K562 (cell line): Measurements from ENCODE around the gene SUPT5H. TPM values are rescaled to one million over a fixed set of nuclear protein-coding genes. Genes with fewer than 3 reads are reported as not detected.

Source experiments
- ATAC-seq: fragments of 200-7000 bp; cut with Tn5 transposase; 3 replicates; pipeline ENCODE4 v1.9.1; 2020; ENCODE audit warnings: moderate library complexity
- BruUV-seq: library from RNA; stranded (reverse); fragments of 400-500 nt; replicated peaks from 2 replicates; lab custom pipeline; 2021; lab: Mats Ljungman, UMichigan
- CTCF ChIA-PET: fragments of 300-600 bp; formaldehyde crosslinking; extraction: SDS; loops from one replicate; lab custom pipeline; 2021; ENCODE audit warnings: low intra/inter-chr PET ratio; lab: Yijun Ruan, JAX
- POLR2A ChIA-PET: fragments of 300-600, 350-650 bp; sonication (Branson Sonifier 250); formaldehyde crosslinking; extraction: SDS; loops from one replicate; lab custom pipeline; 2021; ENCODE audit warnings: antibody characterized with exemption, inconsistent platforms; lab: Yijun Ruan, JAX
- DNase-seq, 4 experiments: peaks; one replicate each; pipeline versions ENCODE4 v3.0.0 to v3.0.0-alpha.2; 2011 to 2018; ENCODE audit warnings: low spot score in 3 of 4, mixed read lengths in 3 of 4; ENCODE audit errors: extremely low read depth in 1 of 4
- FAIRE-seq: peaks from 2 replicates; lab custom pipeline; 2011; peaks lifted over from hg19 to GRCh38; lab: Jason Lieb, UNC
- H2AFZ ChIP-seq: 2 replicates; pipeline ENCODE4 v1.6.0; 2011; ENCODE audit warnings: low read depth, low read length, control low read depth, inconsistent platforms
- H3K27ac ChIP-seq: fragments of 200-600 bp; 3 replicates; pipeline ENCODE4 v1.8.0; 2011; ENCODE audit warnings: low read depth, mild to moderate bottlenecking, control low read depth, inconsistent platforms, low read length, moderate library complexity, mixed read lengths; ENCODE audit errors: extremely low read depth
- H3K27me3 ChIP-seq, 2 experiments: fragments of 300-600 bp in 1 of 2; 2 replicates in 1 of 2; 3 replicates in 1 of 2; pipeline versions ENCODE4 v1.6.0 to v1.8.0; 2011; ENCODE audit warnings: inconsistent platforms in 2 of 2, low read length in 2 of 2, mild to moderate bottlenecking in 1 of 2, mixed read lengths in 1 of 2, moderate library complexity in 1 of 2; ENCODE audit not compliant: control insufficient read depth in 2 of 2, insufficient read depth in 2 of 2
- H3K36me3 ChIP-seq: fragments of 300-600 bp; 3 replicates; pipeline ENCODE4 v1.8.0; 2011; ENCODE audit warnings: mild to moderate bottlenecking, low read length, inconsistent platforms; ENCODE audit not compliant: control insufficient read depth, insufficient read depth
- H3K4me1 ChIP-seq, 2 experiments: fragments of 200-600 bp in 1 of 2; replicated peaks in 1 of 2; 2 replicates in 1 of 2; 3 replicates in 1 of 2; pipeline versions ENCODE4 v1.5.1 to v1.8.0; 2011; ENCODE audit warnings: inconsistent platforms in 2 of 2, low read length in 2 of 2, mild to moderate bottlenecking in 1 of 2, mixed read lengths in 1 of 2, moderate library complexity in 1 of 2; ENCODE audit not compliant: control insufficient read depth in 2 of 2, insufficient read depth in 2 of 2
- H3K4me2 ChIP-seq: 2 replicates; pipeline ENCODE4 v1.6.1; 2011; ENCODE audit warnings: low read length, control low read depth, inconsistent platforms, mixed read lengths; ENCODE audit not compliant: insufficient read depth
- H3K4me3 ChIP-seq: fragments of 200-600 bp; sonication (generic), shearing (Covaris generic); 2 replicates; pipeline ENCODE4 v1.5.1; 2016; ENCODE audit warnings: control low read depth, inconsistent platforms
- H3K79me2 ChIP-seq: fragments of 200-600 bp; 3 replicates; pipeline ENCODE4 v1.8.0; 2011; ENCODE audit warnings: low read length, inconsistent platforms; ENCODE audit not compliant: control insufficient read depth, insufficient read depth
- H3K9ac ChIP-seq, 2 experiments: 2 replicates each; pipeline versions ENCODE4 v1.6.0 to v1.6.1; 2011; ENCODE audit warnings: low read depth in 2 of 2, low read length in 2 of 2, control low read depth in 1 of 2, inconsistent platforms in 1 of 2, mild to moderate bottlenecking in 1 of 2, mixed read lengths in 1 of 2; ENCODE audit not compliant: insufficient read depth in 1 of 2
- H3K9me1 ChIP-seq: one replicate; pipeline ENCODE4 v1.6.0; 2011; ENCODE audit warnings: inconsistent platforms, mild to moderate bottlenecking, low read length, moderate library complexity; ENCODE audit not compliant: control insufficient read depth, insufficient read depth
- H3K9me3 ChIP-seq: replicated peaks from 2 replicates; pipeline ENCODE4 v1.5.1; 2011; ENCODE audit warnings: low read depth, low read length, inconsistent platforms; ENCODE audit not compliant: control insufficient read depth, insufficient read depth
- H4K20me1 ChIP-seq: replicated peaks from 2 replicates; pipeline ENCODE4 v1.6.1; 2011; ENCODE audit warnings: low read length, inconsistent platforms, mixed read lengths; ENCODE audit not compliant: control insufficient read depth, insufficient read depth
- ATF6 ChIP-seq: sonication (generic); formaldehyde crosslinking; IDR thresholded peaks from 2 replicates; pipeline ENCODE4 v1.4.0; 2020; ENCODE audit warnings: mild to moderate bottlenecking, missing genetic modification reagents
- BHLHE40 ChIP-seq: IDR thresholded peaks from 2 replicates; pipeline ENCODE4 v1.6.1; 2011; ENCODE audit warnings: low read length, improper control_type of control experiment
- FOXK1 ChIP-seq: sonication (generic); formaldehyde crosslinking; IDR thresholded peaks from 2 replicates; pipeline ENCODE4 v1.8.0; 2022; ENCODE audit warnings: missing genetic modification reagents, mild to moderate bottlenecking, borderline replicate concordance
- GATA2 ChIP-seq: sonication (generic); formaldehyde crosslinking; IDR thresholded peaks from 2 replicates; pipeline ENCODE4 v1.4.0; 2020; ENCODE audit warnings: mild to moderate bottlenecking, missing genetic modification reagents
- IRF9 ChIP-seq: fragments of 450-650 bp; IDR thresholded peaks from 2 replicates; pipeline ENCODE4 v1.6.1; 2016; ENCODE audit warnings: missing biosample characterization, missing genetic modification characterization
- KLF16 ChIP-seq: IDR thresholded peaks from 2 replicates; pipeline ENCODE4 v1.6.1; 2016; ENCODE audit warnings: antibody characterized with exemption
- L3MBTL2 ChIP-seq: fragments of 450-650 bp; IDR thresholded peaks from 2 replicates; pipeline ENCODE4 v1.6.1; 2016; ENCODE audit warnings: mild to moderate bottlenecking, moderate library complexity
- MCM7 ChIP-seq, 2 experiments: fragments of 450-650 bp; IDR thresholded peaks; 2 replicates each; pipeline ENCODE4 v1.6.1; 2016 to 2018
- NFIC ChIP-seq: fragments of 450-650 bp; IDR thresholded peaks from 2 replicates; pipeline ENCODE4 v1.6.1; 2017; ENCODE audit warnings: mild to moderate bottlenecking, inconsistent platforms
- RBFOX2 ChIP-seq: fragments of 200-400 bp; formaldehyde crosslinking; IDR thresholded peaks from 2 replicates; pipeline ENCODE4 v1.6.1; 2017; ENCODE audit warnings: low read depth, mild to moderate bottlenecking, low read length, moderate library complexity
- RFX7 ChIP-seq: fragments of 250-450 bp; sonication (Bioruptor Pico); IDR thresholded peaks from 2 replicates; pipeline ENCODE4 v1.5.1; 2021; ENCODE audit warnings: mild to moderate bottlenecking
- SMAD1 ChIP-seq: fragments of 150-350 bp; IDR thresholded peaks from 2 replicates; pipeline ENCODE4 v1.6.1; 2014; ENCODE audit warnings: low read length, low read depth; ENCODE audit not compliant: partially characterized antibody
- SMARCE1 ChIP-seq: fragments of 450-650 bp; IDR thresholded peaks from 2 replicates; pipeline ENCODE4 v1.7.1; 2016; ENCODE audit warnings: mild to moderate bottlenecking
- TRIM24 ChIP-seq, 2 experiments: fragments of 450-650 bp; IDR thresholded peaks; 2 replicates each; pipeline ENCODE4 v1.6.1; 2016
- ZBTB49 ChIP-seq: sonication (generic); formaldehyde crosslinking; IDR thresholded peaks from 2 replicates; pipeline ENCODE4 v1.8.0; 2022; ENCODE audit warnings: missing genetic modification reagents, mild to moderate bottlenecking, borderline replicate concordance
- ZNF77 ChIP-seq: fragments of 250-450 bp; sonication (Bioruptor Pico); IDR thresholded peaks from 2 replicates; pipeline ENCODE4 v1.5.0; 2020
- WGBS: fragments of 100-300 bp; shearing (Covaris generic); methylation state at CpG from one replicate; pipeline ENCODE4 v1.1.6; 2016; ENCODE audit warnings: low coverage, mixed read lengths; ENCODE audit not compliant: insufficient coverage; ENCODE audit errors: missing lambda C conversion rate; 5-methylcytosine and 5-hydroxymethylcytosine counted together
- in situ Hi-C: fragments of 300-500 bp; cut with MboI; formaldehyde crosslinking; loops from 4 replicates; pipeline ENCODE4 v1.15.0; 2018; ENCODE audit warnings: inconsistent platforms, mixed read lengths
- intact Hi-C: fragments of 100-400 bp; cut with micrococcal nuclease; formaldehyde crosslinking; loops from 2 replicates; pipeline ENCODE4 v1.14.2; 2022
- polyA plus RNA-seq, 8 experiments: library from polyadenylated mRNA; depleted of rRNA in 4 of 8; stranded (reverse) in 5 of 8; unstranded in 3 of 8; fragments of >200 nt; fragmentation: Nextera tagmentation in 2 of 8; fragmentation: Illumina TruSeq in 1 of 8; extraction: Ambion mirVana in 2 of 8; extraction: Trizol in 1 of 8; gene quantifications; 2 replicates each; pipeline versions ENCODE4 v1.2.1 to v1.2.3, GENCODE V29; 2011 to 2014; ENCODE audit warnings: inconsistent platforms in 1 of 8, missing spikeins in 1 of 8
- total RNA-seq, 7 experiments: library from RNA; depleted of rRNA in 6 of 7; stranded (reverse); fragments of >200 nt in 6 of 7; fragmentation: Illumina TruSeq in 2 of 7; extraction: Trizol in 2 of 7; gene quantifications; 2 replicates each; pipeline versions ENCODE4 v1.2.1 to v1.2.3, GENCODE V29; 2011 to 2021; ENCODE audit warnings: low replicate concordance in 1 of 7
- TF ChIP-seq, protein P1 (sequence below): fragments of 450-650 bp; formaldehyde crosslinking; IDR thresholded peaks from 2 replicates; pipeline ENCODE4 v1.4.0; 2020; ENCODE audit warnings: mild to moderate bottlenecking, moderate library complexity
- TF ChIP-seq, protein P2 (sequence below): IDR thresholded peaks from 2 replicates; pipeline ENCODE4 v1.6.1; 2011; ENCODE audit not compliant: insufficient read length; ENCODE audit errors: extremely low read depth

Gene SUPT5H
- total and polyA plus RNA-seq, 9 of the 15 experiments (the other 6 are each of a cell fraction or from before 2014, with no cell fraction given) = 13.3 to 85.9 (median 35.9) TPM

- intact Hi-C loops (no loop called here), in situ Hi-C loops (no loop called here)
- DNase-seq (no peak), FAIRE-seq (no peak), ATAC-seq (no peak)
- H2AFZ ChIP-seq = no peak overlapping the region
- CTCF ChIA-PET = no interaction called here
- H3K9ac ChIP-seq = no peak overlapping the region
- H3K4me1 ChIP-seq = peaks cover 0 to 3% of the 10 kb centered on the region in 2 experiments; a peak in 1 of 5 replicates
- WGBS = 90% methylated on average over 7 of the region's 7 CpGs
- no peaks in the 10 kb centered on the region for H3K9me1 ChIP-seq
- H3K27ac ChIP-seq = no peak overlapping the region
- H3K79me2 ChIP-seq = no peaks in the 10 kb centered on the region
- H3K9me3 ChIP-seq = no peaks in the 10 kb centered on the region
- H3K27me3 ChIP-seq = no peaks in the 10 kb centered on the region
- no peak overlapping the region for H3K4me3 ChIP-seq
- peaks cover 91% of the 10 kb centered on the region for H3K36me3 ChIP-seq
- POLR2A ChIA-PET = interaction anchor here (0.6 kb wide), 1 partner anchor 83 kb away, joined by 3 read pairs; no protein-coding TSS in a partner anchor
- no TSS peak for BruUV-seq
- no peak overlapping the region for H3K4me2 ChIP-seq
- no peaks in the 10 kb centered on the region; the same call in 1 of the 2 replicates for H4K20me1 ChIP-seq
- TF ChIP-seq IRF9 (tag) = no peak
- TF ChIP-seq TRIM24 (IDR thresholded peaks at IDR 0.05) = no peak
- no peak for TF ChIP-seq ZBTB49 (CRISPR knock-in tag)
- TF ChIP-seq L3MBTL2 = no peak
- TF ChIP-seq, protein P1, sequence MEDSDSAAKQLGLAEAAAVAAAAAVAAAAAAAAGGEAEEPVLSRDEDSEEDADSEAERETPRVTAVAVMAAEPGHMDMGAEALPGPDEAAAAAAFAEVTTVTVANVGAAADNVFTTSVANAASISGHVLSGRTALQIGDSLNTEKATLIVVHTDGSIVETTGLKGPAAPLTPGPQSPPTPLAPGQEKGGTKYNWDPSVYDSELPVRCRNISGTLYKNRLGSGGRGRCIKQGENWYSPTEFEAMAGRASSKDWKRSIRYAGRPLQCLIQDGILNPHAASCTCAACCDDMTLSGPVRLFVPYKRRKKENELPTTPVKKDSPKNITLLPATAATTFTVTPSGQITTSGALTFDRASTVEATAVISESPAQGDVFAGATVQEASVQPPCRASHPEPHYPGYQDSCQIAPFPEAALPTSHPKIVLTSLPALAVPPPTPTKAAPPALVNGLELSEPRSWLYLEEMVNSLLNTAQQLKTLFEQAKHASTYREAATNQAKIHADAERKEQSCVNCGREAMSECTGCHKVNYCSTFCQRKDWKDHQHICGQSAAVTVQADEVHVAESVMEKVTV (CRISPR knock-in tag) = no peak
- no peak for TF ChIP-seq SMAD1
- no peak for TF ChIP-seq ATF6 (CRISPR knock-in tag)
- no peak for TF ChIP-seq GATA2 (CRISPR knock-in tag)
- no peak for TF ChIP-seq NFIC
- TF ChIP-seq, protein P2, sequence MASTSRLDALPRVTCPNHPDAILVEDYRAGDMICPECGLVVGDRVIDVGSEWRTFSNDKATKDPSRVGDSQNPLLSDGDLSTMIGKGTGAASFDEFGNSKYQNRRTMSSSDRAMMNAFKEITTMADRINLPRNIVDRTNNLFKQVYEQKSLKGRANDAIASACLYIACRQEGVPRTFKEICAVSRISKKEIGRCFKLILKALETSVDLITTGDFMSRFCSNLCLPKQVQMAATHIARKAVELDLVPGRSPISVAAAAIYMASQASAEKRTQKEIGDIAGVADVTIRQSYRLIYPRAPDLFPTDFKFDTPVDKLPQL = no peak
- no peak for TF ChIP-seq RFX7
- TF ChIP-seq BHLHE40 = no peak
- TF ChIP-seq ZNF77 (CRISPR knock-in tag) = no peak
- no peak for TF ChIP-seq MCM7 (IDR thresholded peaks at IDR 0.05)
- no peak for TF ChIP-seq FOXK1 (CRISPR knock-in tag)
- TF ChIP-seq RBFOX2 = no peak
- TF ChIP-seq KLF16 = no peak
- no peak for TF ChIP-seq SMARCE1
Observed at GRCh38 chr19:39467941-39468340, 22.6 kb downstream of the SUPT5H start.
